ENCODE measurements around the gene TRIM77.

- no peak for TF ChIP-seq CTCF (IDR thresholded peaks at IDR 0.05; ENCODE audit: low read depth, low read length)
- no peak for TF ChIP-seq EZH2phosphoT487 (IDR thresholded peaks at IDR 0.05; ENCODE audit: low read depth)
Observed at GRCh38 chr11:89736566-89736965, 26.5 kb downstream of the TRIM77 start.
